SIG-M5 (cell line): ENCODE data around the gene EHF.
"Not testable (repeated sequence)": the region's sequence is repeated elsewhere in the genome, so short reads cannot be mapped to it uniquely, and the experiment has no call there.

ENCODE experiments used
- DNase-seq: peaks from one replicate; lab custom pipeline; 2025; lab: John Stamatoyannopoulos, UW

The EHF gene

GRCh38 chr11:34620820-34621792 is at the start of gene EHF:
Gene EHF, plus strand, starts transcription at chr11:34621093. Its CDS starts 21,538 bp downstream, at chr11:34642631.
- DNase-seq: no peak

- DNase-seq: no peak
These were observed 47.4 kb upstream of the EHF start for GRCh38 chr11:34573537-34573936.

GRCh38 chr11:34575261-34575660 is 45.6 kb upstream of the EHF start:
- no peak for DNase-seq

GRCh38 chr11:34575671-34576070 is 45.2 kb upstream of the EHF start:
- DNase-seq: no peak

GRCh38 chr11:34576331-34576730 is 44.6 kb upstream of the EHF start:
- DNase-seq: no peak

GRCh38 chr11:34583818-34584217 is 37.1 kb upstream of the EHF start:
- DNase-seq: no peak

- DNase-seq: no peak
These were observed 35.6 kb upstream of the EHF start for GRCh38 chr11:34585304-34585734.

GRCh38 chr11:34585735-34586487 is 35.0 kb upstream of the EHF start:
- DNase-seq: peak; percentile 9

- DNase-seq: no peak
These were observed 34.2 kb upstream of the EHF start for GRCh38 chr11:34586488-34587281.

- DNase-seq: no peak
These were observed 33.6 kb upstream of the EHF start for GRCh38 chr11:34587282-34587677.

GRCh38 chr11:34588023-34588422 is 32.9 kb upstream of the EHF start:
- no peak for DNase-seq

- no peak for DNase-seq
These were observed 32.2 kb upstream of the EHF start for GRCh38 chr11:34588701-34589100.

GRCh38 chr11:34589177-34589576 is 31.7 kb upstream of the EHF start:
- DNase-seq: not testable (repeated sequence)

- no peak for DNase-seq
These were observed 27.8 kb upstream of the EHF start for GRCh38 chr11:34593085-34593484.

GRCh38 chr11:34594603-34595002 is 26.3 kb upstream of the EHF start:
- DNase-seq: no peak

GRCh38 chr11:34595391-34595790 is 25.5 kb upstream of the EHF start:
- DNase-seq: no peak

GRCh38 chr11:34595960-34596644 is 24.8 kb upstream of the EHF start:
- no peak for DNase-seq

GRCh38 chr11:34599406-34599945 is 21.4 kb upstream of the EHF start:
- DNase-seq: no peak

- no peak for DNase-seq
These were observed 20.4 kb upstream of the EHF start for GRCh38 chr11:34600339-34601084.

- DNase-seq: no peak
These were observed 19.8 kb upstream of the EHF start for GRCh38 chr11:34601085-34601444.

GRCh38 chr11:34601609-34602008 is 19.3 kb upstream of the EHF start:
- no peak for DNase-seq
